GM23338 (cell line): ENCODE data around the gene GAL3ST1. TPM values are rescaled to one million over a fixed set of nuclear protein-coding genes. Genes with fewer than 3 reads are reported as not detected.

ENCODE experiments used
- ATAC-seq: fragments of 200-7000 bp; cut with Tn5 transposase; 3 replicates; pipeline ENCODE4 v1.9.1; 2020
- DNase-seq: peaks from one replicate; pipeline ENCODE4 v3.0.0-alpha.2; 2015; ENCODE audit warnings: low spot score
- H2AFZ ChIP-seq: fragments of 200-600 bp; sonication (generic); 2 replicates; pipeline ENCODE4 v1.8.0; 2016; ENCODE audit warnings: antibody characterized with exemption, mild to moderate bottlenecking, moderate library complexity
- H3F3A ChIP-seq: fragments of 200-600 bp; sonication (generic); replicated peaks from 2 replicates; pipeline ENCODE4 v1.8.0; 2017; ENCODE audit warnings: antibody characterized with exemption, mixed run types, low read depth
- H3K27ac ChIP-seq: fragments of 200-600 bp; sonication (generic); 2 replicates; pipeline ENCODE4 v1.6.1; 2016; ENCODE audit warnings: low read depth
- H3K27me3 ChIP-seq: fragments of 200-600 bp; sonication (generic); 2 replicates; pipeline ENCODE4 v1.8.0; 2016; ENCODE audit warnings: mild to moderate bottlenecking, mixed run types, moderate library complexity; ENCODE audit not compliant: insufficient read depth
- H3K36me3 ChIP-seq: fragments of 200-600 bp; sonication (generic); 2 replicates; pipeline ENCODE4 v1.8.0; 2016; ENCODE audit warnings: mild to moderate bottlenecking; ENCODE audit not compliant: insufficient read depth
- H3K4me1 ChIP-seq: fragments of 200-600 bp; sonication (generic); 2 replicates; pipeline ENCODE4 v1.8.0; 2016; ENCODE audit warnings: mild to moderate bottlenecking, moderate library complexity; ENCODE audit not compliant: insufficient read depth
- H3K4me2 ChIP-seq: fragments of 200-600 bp; sonication (generic); 2 replicates; pipeline ENCODE4 v1.7.1; 2017; ENCODE audit warnings: mixed run types
- H3K4me3 ChIP-seq: fragments of 200-600 bp; sonication (generic); 2 replicates; pipeline ENCODE4 v1.6.1; 2016; ENCODE audit warnings: mixed run types
- H3K79me2 ChIP-seq: fragments of 200-600 bp; sonication (generic); replicated peaks from 2 replicates; pipeline ENCODE4 v1.8.0; 2017; ENCODE audit warnings: mild to moderate bottlenecking; ENCODE audit not compliant: insufficient read depth
- H3K9me2 ChIP-seq: fragments of 200-600 bp; sonication (generic); 2 replicates; pipeline ENCODE4 v1.8.0; 2017; ENCODE audit not compliant: insufficient read depth
- H4K20me1 ChIP-seq: fragments of 200-600 bp; sonication (generic); replicated peaks from 2 replicates; pipeline ENCODE4 v1.8.0; 2017; ENCODE audit warnings: mild to moderate bottlenecking; ENCODE audit not compliant: insufficient read depth
- H3K27ac Mint-ChIP-seq: 2 replicates; pipeline ENCODE4 v1.8.0; 2020; ENCODE audit warnings: inconsistent platforms, mild to moderate bottlenecking, moderate library complexity, mixed read lengths
- H3K27me3 Mint-ChIP-seq: 3 replicates; pipeline ENCODE4 v1.8.0; 2022; ENCODE audit warnings: low read depth, mild to moderate bottlenecking, moderate library complexity, mixed read lengths, inconsistent platforms; ENCODE audit not compliant: insufficient read depth, poor library complexity
- H3K36me3 Mint-ChIP-seq: 3 replicates; pipeline ENCODE4 v1.8.0; 2021; ENCODE audit warnings: low read depth, mild to moderate bottlenecking, inconsistent platforms, moderate library complexity, mixed read lengths
- H3K4me1 Mint-ChIP-seq: 3 replicates; pipeline ENCODE4 v1.8.0; 2020; ENCODE audit warnings: mild to moderate bottlenecking, inconsistent platforms, mixed read lengths
- H3K4me3 Mint-ChIP-seq: 3 replicates; pipeline ENCODE4 v1.8.0; 2021; ENCODE audit warnings: moderate library complexity, mild to moderate bottlenecking, inconsistent platforms, mixed read lengths
- H3K9me3 Mint-ChIP-seq: 3 replicates; pipeline ENCODE4 v1.8.0; 2020; ENCODE audit warnings: moderate library complexity, mild to moderate bottlenecking, inconsistent platforms, mixed read lengths
- CREB1 ChIP-seq: fragments of 250-450 bp; sonication (Bioruptor Pico); IDR thresholded peaks from 2 replicates; pipeline ENCODE4 v1.5.0; 2020; ENCODE audit warnings: low read depth, mild to moderate bottlenecking, moderate library complexity
- CTCF ChIP-seq, 2 experiments: fragments of 200-600 bp in 1 of 2; sonication (generic) in 1 of 2; conservative IDR thresholded peaks; 2 replicates each; pipeline versions ENCODE4 v1.5.1 to v1.6.1; 2016 to 2017; ENCODE audit warnings: antibody characterized with exemption in 2 of 2, low read depth in 2 of 2, mild to moderate bottlenecking in 2 of 2, moderate library complexity in 1 of 2
- ETS1 ChIP-seq: IDR thresholded peaks from 2 replicates; pipeline ENCODE4 v1.6.1; 2016; ENCODE audit warnings: antibody characterized with exemption
- EZH2 ChIP-seq: fragments of 200-600 bp; sonication (generic); IDR thresholded peaks from one replicate; pipeline ENCODE4 v1.8.0; 2017; ENCODE audit warnings: antibody characterized with exemption, mild to moderate bottlenecking, low read depth; ENCODE audit not compliant: unreplicated experiment
- EZH2phosphoT487 ChIP-seq: fragments of 200-600 bp; sonication (generic); IDR thresholded peaks from one replicate; pipeline ENCODE4 v1.8.1; 2018; ENCODE audit warnings: antibody characterized with exemption; ENCODE audit not compliant: unreplicated experiment
- JUNB ChIP-seq: IDR thresholded peaks from one replicate; pipeline ENCODE4 v1.6.1; 2016; ENCODE audit warnings: antibody characterized with exemption; ENCODE audit not compliant: unreplicated experiment
- POLR2AphosphoS5 ChIP-seq: IDR thresholded peaks from 2 replicates; pipeline ENCODE4 v1.6.1; 2016; ENCODE audit warnings: antibody characterized with exemption, low read depth
- REST ChIP-seq: IDR thresholded peaks from one replicate; pipeline ENCODE4 v1.6.1; 2018; ENCODE audit warnings: antibody characterized with exemption; ENCODE audit not compliant: unreplicated experiment
- STAT1 ChIP-seq: IDR thresholded peaks from one replicate; pipeline ENCODE4 v1.6.1; 2016; ENCODE audit warnings: antibody characterized with exemption; ENCODE audit not compliant: unreplicated experiment
- ZNF114 ChIP-seq: fragments of 250-450 bp; sonication (Bioruptor Pico); IDR thresholded peaks from 2 replicates; pipeline ENCODE4 v1.5.0; 2020; ENCODE audit warnings: mild to moderate bottlenecking, moderate library complexity
- ZNF331 ChIP-seq: fragments of 250-450 bp; sonication (Bioruptor Pico); IDR thresholded peaks from 2 replicates; pipeline ENCODE4 v1.5.0; 2020; ENCODE audit warnings: low read depth, mild to moderate bottlenecking, moderate library complexity
- ZNF462 ChIP-seq: fragments of 250-450 bp; sonication (Bioruptor Pico); IDR thresholded peaks from 2 replicates; pipeline ENCODE4 v1.5.0; 2020; ENCODE audit warnings: mild to moderate bottlenecking, moderate library complexity
- polyA plus RNA-seq: library from polyadenylated mRNA; unstranded; fragments of >200 nt; fragmentation: Nextera tagmentation; extraction: Ambion mirVana; gene quantifications from 2 replicates; pipeline ENCODE4 v1.2.1, GENCODE V29; 2016
- total RNA-seq: library from RNA; depleted of rRNA; stranded (reverse); fragments of >200 nt; shearing (Covaris generic); gene quantifications from 2 replicates; pipeline ENCODE4 v1.2.3, GENCODE V29; 2014

GAL3ST1 gene
- total and polyA plus RNA-seq, 2 experiments from 2014 or later = 8.2 to 13.3 TPM

- TF ChIP-seq EZH2phosphoT487 = no peak
- TF ChIP-seq REST = no peak
- TF ChIP-seq STAT1 = no peak
- TF ChIP-seq CREB1 (CRISPR knock-in tag) = no peak
- no peak for TF ChIP-seq JUNB
- no peak for TF ChIP-seq ZNF114 (CRISPR knock-in tag)
- no peak for TF ChIP-seq EZH2
- TF ChIP-seq POLR2AphosphoS5 = no peak
These were observed 10.0 kb upstream of the GAL3ST1 start (continued) for GRCh38 chr22:30584441-30584840.

GRCh38 chr22:30582788-30583545, 8.5 kb upstream of the GAL3ST1 start:
- no peak overlapping the region for H3K4me3 Mint-ChIP-seq
- peaks cover 35% of the 10 kb centered on the region for H3K36me3 ChIP-seq
- no peak; the same call in 2 of the 3 replicates for ATAC-seq
- H3K27me3 ChIP-seq = no peaks in the 10 kb centered on the region
- H3K9me3 Mint-ChIP-seq = no peaks in the 10 kb centered on the region
- H3K4me1 ChIP-seq = no peaks in the 10 kb centered on the region
- no peaks in the 10 kb centered on the region; the same call in 1 of the 2 replicates for H4K20me1 ChIP-seq
- no peak overlapping the region for H2AFZ ChIP-seq
- H3K4me3 ChIP-seq = no peak overlapping the region
- peaks cover 8% of the 10 kb centered on the region for H3K27me3 Mint-ChIP-seq
- H3K79me2 ChIP-seq = peaks cover 2% of the 10 kb centered on the region; the same call in 1 of the 2 replicates
- no peak for DNase-seq
- no peak overlapping the region for H3K4me2 ChIP-seq
- H3F3A ChIP-seq = no peaks in the 10 kb centered on the region
- no peak overlapping the region for H3K27ac Mint-ChIP-seq
- no peaks in the 10 kb centered on the region; the same call in 2 of the 3 replicates for H3K4me1 Mint-ChIP-seq
- no peak overlapping the region for H3K27ac ChIP-seq
- H3K9me2 ChIP-seq = no peaks in the 10 kb centered on the region
- peaks cover 94% of the 10 kb centered on the region for H3K36me3 Mint-ChIP-seq
- TF ChIP-seq ZNF114 (CRISPR knock-in tag) = no peak
- TF ChIP-seq CTCF (conservative IDR thresholded peaks at IDR 0.05; ENCODE audit: low read depth in 2 of 2) = no peak
- TF ChIP-seq EZH2phosphoT487 = no peak
- TF ChIP-seq CREB1 (CRISPR knock-in tag) = no peak
- no peak for TF ChIP-seq ETS1
- no peak for TF ChIP-seq ZNF331 (CRISPR knock-in tag)
- no peak for TF ChIP-seq ZNF462 (CRISPR knock-in tag)
- no peak for TF ChIP-seq EZH2
